Lower leg skin (tissue), 3 donors: ENCODE results near the gene UBE2L6.

Source experiments
- POLR2A ChIP-seq, 2 donors: fragments of 450-650 bp; IDR thresholded peaks; one replicate each; pipeline ENCODE4 v1.6.1; 2016 to 2017; ENCODE audit warnings: antibody characterized with exemption in 2 of 2, mild to moderate bottlenecking in 1 of 2, moderate library complexity in 1 of 2
- TF ChIP-seq, protein P1 (sequence below), 3 donors: fragments of 450-650 bp; IDR thresholded peaks; one replicate each; pipeline ENCODE4 v1.5.1; 2016; ENCODE audit warnings: antibody characterized with exemption in 3 of 3, mild to moderate bottlenecking in 3 of 3, moderate library complexity in 2 of 3

GRCh38 chr11:57604296-57605027, 37.0 kb upstream of the UBE2L6 start:
- TF ChIP-seq, protein P1, sequence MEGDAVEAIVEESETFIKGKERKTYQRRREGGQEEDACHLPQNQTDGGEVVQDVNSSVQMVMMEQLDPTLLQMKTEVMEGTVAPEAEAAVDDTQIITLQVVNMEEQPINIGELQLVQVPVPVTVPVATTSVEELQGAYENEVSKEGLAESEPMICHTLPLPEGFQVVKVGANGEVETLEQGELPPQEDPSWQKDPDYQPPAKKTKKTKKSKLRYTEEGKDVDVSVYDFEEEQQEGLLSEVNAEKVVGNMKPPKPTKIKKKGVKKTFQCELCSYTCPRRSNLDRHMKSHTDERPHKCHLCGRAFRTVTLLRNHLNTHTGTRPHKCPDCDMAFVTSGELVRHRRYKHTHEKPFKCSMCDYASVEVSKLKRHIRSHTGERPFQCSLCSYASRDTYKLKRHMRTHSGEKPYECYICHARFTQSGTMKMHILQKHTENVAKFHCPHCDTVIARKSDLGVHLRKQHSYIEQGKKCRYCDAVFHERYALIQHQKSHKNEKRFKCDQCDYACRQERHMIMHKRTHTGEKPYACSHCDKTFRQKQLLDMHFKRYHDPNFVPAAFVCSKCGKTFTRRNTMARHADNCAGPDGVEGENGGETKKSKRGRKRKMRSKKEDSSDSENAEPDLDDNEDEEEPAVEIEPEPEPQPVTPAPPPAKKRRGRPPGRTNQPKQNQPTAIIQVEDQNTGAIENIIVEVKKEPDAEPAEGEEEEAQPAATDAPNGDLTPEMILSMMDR (IDR thresholded peaks at IDR 0.05) = no peak
- TF ChIP-seq POLR2A (IDR thresholded peaks at IDR 0.05) = no peak
